Dendritic cell treated with granulocyte-macrophage colony-stimulating factor and Interleukin-4, amounts not matched to agents 40 ng/mL and 50 ng/mL, for 4 days (primary cell): ENCODE results near the gene STIM1.
"Not testable (repeated sequence)": the region's sequence is repeated elsewhere in the genome, so short reads cannot be mapped to it uniquely, and the experiment has no call there.

Experiments
- H3K27ac Mint-ChIP-seq: one replicate; pipeline ENCODE4 v1.8.0; 2022; ENCODE audit warnings: mild to moderate bottlenecking, mixed read lengths
- H3K27me3 Mint-ChIP-seq: one replicate; pipeline ENCODE4 v1.8.0; 2022; ENCODE audit warnings: mild to moderate bottlenecking, mixed read lengths
- H3K36me3 Mint-ChIP-seq: one replicate; pipeline ENCODE4 v1.8.0; 2022; ENCODE audit warnings: low read depth, mixed read lengths
- H3K4me1 Mint-ChIP-seq: one replicate; pipeline ENCODE4 v1.8.0; 2022; ENCODE audit warnings: low read depth, mixed read lengths
- H3K4me3 Mint-ChIP-seq: one replicate; pipeline ENCODE4 v1.8.0; 2022; ENCODE audit warnings: mild to moderate bottlenecking, moderate library complexity, mixed read lengths
- H3K9me3 Mint-ChIP-seq: one replicate; pipeline ENCODE4 v1.8.0; 2022; ENCODE audit warnings: mixed read lengths
- intact Hi-C: fragments of 100-400 bp; cut with micrococcal nuclease; formaldehyde crosslinking; loops from one replicate; pipeline ENCODE4 v1.15.0; 2022

The STIM1 gene

GRCh38 chr11:4103269-4103668, 247.8 kb downstream of the STIM1 start:
- Mint-ChIP-seq H3K27me3 (no peaks in the 10 kb centered on the region), H3K4me1 (peaks cover 16% of the 10 kb centered on the region), H3K4me3 (no peak overlapping the region), H3K27ac (no peak overlapping the region), H3K36me3 (peaks cover 53% of the 10 kb centered on the region), H3K9me3 (no peaks in the 10 kb centered on the region)
- intact Hi-C loops: no loop called here

DNA sequence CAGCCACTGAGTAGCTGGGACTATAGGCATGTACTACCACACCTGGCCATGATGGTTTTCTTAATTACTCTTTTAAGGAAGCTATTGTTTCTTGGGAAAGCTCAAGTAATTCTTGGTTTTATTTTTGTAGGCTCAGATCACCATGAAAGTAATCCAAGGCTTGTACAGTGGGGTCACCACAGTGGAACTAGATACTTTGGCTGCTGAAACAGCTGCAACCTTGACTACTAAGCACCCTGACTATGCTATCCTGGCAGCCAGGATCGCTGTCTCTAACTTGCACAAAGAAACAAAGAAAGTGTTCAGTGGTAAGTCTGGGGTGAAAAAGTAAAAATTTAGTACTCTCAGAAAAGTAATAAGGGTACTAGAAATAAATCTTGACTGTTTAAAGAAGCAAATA, 250.5 kb downstream of the STIM1 start:
- H3K4me3 Mint-ChIP-seq: no peak overlapping the region
- intact Hi-C loops: no loop called here
- H3K36me3 Mint-ChIP-seq: peaks cover 67% of the 10 kb centered on the region
- no peak overlapping the region for H3K27ac Mint-ChIP-seq
- peaks cover 8% of the 10 kb centered on the region for H3K4me1 Mint-ChIP-seq
- no peaks in the 10 kb centered on the region for H3K27me3 Mint-ChIP-seq
- H3K9me3 Mint-ChIP-seq: no peaks in the 10 kb centered on the region

- Mint-ChIP-seq H3K27me3 (no peaks in the 10 kb centered on the region), H3K27ac (no peak overlapping the region), H3K4me3 (no peak overlapping the region), H3K4me1 (no peaks in the 10 kb centered on the region), H3K9me3 (no peaks in the 10 kb centered on the region), H3K36me3 (peaks cover 81% of the 10 kb centered on the region)
- intact Hi-C loops: no loop called here
These were observed 256.4 kb downstream of the STIM1 start for GRCh38 chr11:4111834-4112233.

DNA sequence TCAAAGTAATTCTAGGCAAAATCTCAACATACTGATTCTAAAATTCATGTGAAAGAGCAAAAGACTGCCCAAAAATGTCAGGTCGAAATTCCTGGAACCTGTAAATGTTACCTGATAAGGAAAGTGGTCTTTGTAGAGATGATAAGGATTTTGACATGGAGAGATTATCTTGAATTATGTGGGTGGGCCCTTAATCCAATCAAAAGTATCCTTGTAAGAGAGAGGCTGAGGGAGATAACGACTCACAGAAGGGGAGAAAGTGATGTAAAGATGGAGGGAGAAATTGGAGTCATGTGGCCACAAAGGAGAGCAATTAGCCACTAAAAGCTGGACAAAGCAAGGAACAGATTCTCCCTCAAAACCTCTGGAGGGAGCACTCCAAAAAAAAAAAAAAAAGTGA, 259.7 kb downstream of the STIM1 start:
- H3K36me3 Mint-ChIP-seq: peaks cover 80% of the 10 kb centered on the region
- no peaks in the 10 kb centered on the region for H3K27me3 Mint-ChIP-seq
- H3K27ac Mint-ChIP-seq: no peak overlapping the region
- H3K4me3 Mint-ChIP-seq: no peak overlapping the region
- H3K9me3 Mint-ChIP-seq: no peaks in the 10 kb centered on the region
- intact Hi-C loops: no loop called here
- H3K4me1 Mint-ChIP-seq: no peaks in the 10 kb centered on the region

- Mint-ChIP-seq H3K4me3 (no peak overlapping the region), H3K27ac (no peak overlapping the region), H3K4me1 (no peaks in the 10 kb centered on the region), H3K27me3 (no peaks in the 10 kb centered on the region), H3K36me3 (peaks cover 81% of the 10 kb centered on the region), H3K9me3 (no peaks in the 10 kb centered on the region)
- intact Hi-C loops: no loop called here
These were observed 262.6 kb downstream of the STIM1 start for GRCh38 chr11:4118107-4118506.

DNA sequence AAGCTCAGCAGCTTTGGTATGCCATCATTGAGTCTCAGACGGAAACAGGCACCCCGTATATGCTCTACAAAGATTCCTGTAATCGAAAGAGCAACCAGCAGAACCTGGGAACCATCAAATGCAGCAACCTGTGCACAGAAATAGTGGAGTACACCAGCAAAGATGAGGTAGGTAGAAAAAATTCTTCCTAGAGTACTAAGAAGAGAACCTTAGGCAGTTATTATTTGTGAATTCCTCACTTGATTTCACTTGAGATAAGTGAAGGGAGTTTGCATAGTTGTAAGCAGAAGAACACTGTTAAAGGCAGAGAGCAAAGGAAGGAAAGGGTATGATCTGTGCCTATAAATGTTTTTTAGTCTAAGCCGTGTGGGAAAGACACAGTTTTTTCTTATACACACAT, 267.8 kb downstream of the STIM1 start:
- Mint-ChIP-seq H3K36me3 (peaks cover 86% of the 10 kb centered on the region), H3K27me3 (no peaks in the 10 kb centered on the region), H3K27ac (no peak overlapping the region)

DNA sequence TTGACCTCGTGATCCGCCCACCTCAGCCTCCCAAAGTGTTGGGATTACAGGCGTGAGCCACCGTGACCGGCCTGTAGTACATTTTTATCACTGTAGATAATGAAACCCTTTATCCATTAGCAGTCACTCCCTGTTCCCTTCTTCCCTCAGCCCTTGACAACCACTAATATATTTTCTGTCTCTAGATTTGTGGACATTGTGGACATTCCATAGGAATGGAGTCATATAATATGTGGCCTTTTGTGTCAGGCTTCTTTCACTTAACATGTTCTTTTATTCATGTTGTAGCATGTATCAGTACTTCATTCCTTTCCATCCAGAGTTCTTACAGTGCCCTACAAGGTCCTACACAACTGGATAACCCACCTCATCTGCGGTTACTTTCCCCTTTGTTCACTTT, 269.7 kb downstream of the STIM1 start:
- Mint-ChIP-seq H3K4me3 (no peak overlapping the region), H3K27me3 (no peaks in the 10 kb centered on the region), H3K9me3 (no peaks in the 10 kb centered on the region), H3K4me1 (no peaks in the 10 kb centered on the region), H3K36me3 (peaks cover 88% of the 10 kb centered on the region), H3K27ac (no peak overlapping the region)
- intact Hi-C loops: no loop called here

More for the DNA sequence above, 267.8 kb downstream of the STIM1 start:
- Mint-ChIP-seq H3K4me1 (no peaks in the 10 kb centered on the region), H3K4me3 (no peak overlapping the region), H3K9me3 (no peaks in the 10 kb centered on the region)
- intact Hi-C loops: no loop called here

DNA sequence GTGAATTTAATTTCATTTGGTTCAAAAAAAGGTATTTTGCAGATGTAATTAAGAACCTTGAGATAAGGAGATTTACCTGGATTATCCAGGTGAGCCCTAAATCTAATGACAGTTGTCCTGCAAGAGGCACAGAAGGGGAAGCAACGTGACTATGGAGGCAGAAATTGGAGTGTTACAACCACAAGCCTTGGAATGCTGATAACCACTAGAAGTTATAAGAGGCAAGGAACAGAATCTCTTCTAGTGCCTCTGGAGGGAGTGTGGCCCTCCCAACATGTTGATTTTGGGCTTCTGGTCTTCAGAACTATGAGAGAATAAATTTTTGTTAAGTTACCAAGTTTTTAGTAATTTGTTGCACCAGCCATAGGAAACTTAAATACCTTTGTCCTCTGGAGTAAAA, 271.9 kb downstream of the STIM1 start:
- no peaks in the 10 kb centered on the region for H3K4me1 Mint-ChIP-seq
- peaks cover 83% of the 10 kb centered on the region for H3K36me3 Mint-ChIP-seq
- no peak overlapping the region for H3K4me3 Mint-ChIP-seq
- intact Hi-C loops: no loop called here
- no peaks in the 10 kb centered on the region for H3K9me3 Mint-ChIP-seq
- no peak overlapping the region for H3K27ac Mint-ChIP-seq
- H3K27me3 Mint-ChIP-seq: no peaks in the 10 kb centered on the region

DNA sequence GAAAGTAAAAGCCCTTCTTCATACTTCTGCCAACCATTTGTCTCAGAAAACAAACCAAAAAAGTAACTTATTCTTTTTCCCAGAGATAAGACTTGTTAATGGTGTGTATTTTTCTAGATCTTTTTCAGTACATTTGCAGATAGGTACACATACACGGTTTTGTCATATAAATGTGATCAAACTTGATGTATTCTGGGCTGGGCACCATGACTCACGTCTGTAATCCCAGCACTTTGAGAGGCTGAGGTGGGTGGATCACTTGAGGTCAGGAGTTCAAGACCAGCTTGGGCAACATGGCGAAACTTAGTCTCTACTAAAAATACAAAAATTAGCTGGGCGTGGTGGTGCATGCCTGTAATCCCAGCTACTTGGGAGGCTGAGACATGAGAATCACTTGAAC, 274.8 kb downstream of the STIM1 start:
- H3K36me3 Mint-ChIP-seq: peaks cover 77% of the 10 kb centered on the region
- H3K4me3 Mint-ChIP-seq: not testable (repeated sequence)

GRCh38 chr11:4134806-4135205, 279.3 kb downstream of the STIM1 start:
- Mint-ChIP-seq H3K4me1 (no peaks in the 10 kb centered on the region), H3K27me3 (no peaks in the 10 kb centered on the region), H3K36me3 (peaks cover 71% of the 10 kb centered on the region), H3K4me3 (no peak overlapping the region), H3K9me3 (peaks cover 20% of the 10 kb centered on the region), H3K27ac (no peak overlapping the region)
- intact Hi-C loops: no loop called here

More for the DNA sequence above, 274.8 kb downstream of the STIM1 start:
- H3K27ac Mint-ChIP-seq, H3K27me3 Mint-ChIP-seq, intact Hi-C loops, H3K4me1 Mint-ChIP-seq, H3K9me3 Mint-ChIP-seq: not testable (repeated sequence)

GRCh38 chr11:4138497-4138896, 283.0 kb downstream of the STIM1 start:
- intact Hi-C loops: no loop called here
- H3K27ac Mint-ChIP-seq: no peak overlapping the region
- peaks cover 30% of the 10 kb centered on the region for H3K9me3 Mint-ChIP-seq
- peaks cover 72% of the 10 kb centered on the region for H3K36me3 Mint-ChIP-seq
- no peak overlapping the region for H3K4me3 Mint-ChIP-seq
- H3K27me3 Mint-ChIP-seq: no peaks in the 10 kb centered on the region
- H3K4me1 Mint-ChIP-seq: no peaks in the 10 kb centered on the region

DNA sequence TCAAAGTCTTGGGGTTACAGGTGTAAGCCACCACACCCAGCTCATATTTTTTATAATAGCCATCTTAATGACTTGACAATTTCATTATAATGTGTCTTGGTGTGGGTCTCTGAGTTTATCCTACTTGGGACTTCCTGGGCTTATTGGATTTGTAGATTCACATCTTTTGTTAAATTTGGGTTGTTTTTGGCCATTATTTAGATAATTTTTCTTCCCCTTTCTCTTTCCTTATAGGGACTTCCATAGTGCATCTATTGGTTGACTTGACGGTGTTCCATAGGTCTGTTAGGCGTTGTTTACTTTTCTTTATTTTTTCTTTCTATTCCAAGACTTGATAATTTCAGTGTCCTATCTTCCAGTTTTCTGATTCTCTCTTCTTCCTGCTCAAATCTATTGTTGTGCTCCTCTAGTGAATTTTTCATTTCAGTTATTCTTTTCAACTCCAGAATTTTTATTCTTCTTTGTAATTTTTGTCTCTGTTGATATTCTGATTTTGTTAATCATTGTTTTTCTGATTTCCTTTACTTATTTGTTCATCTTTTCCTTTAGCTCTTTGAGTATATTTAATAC, 284.7 kb downstream of the STIM1 start:
- no peaks in the 10 kb centered on the region for H3K27me3 Mint-ChIP-seq
- H3K36me3 Mint-ChIP-seq: peaks cover 55% of the 10 kb centered on the region
- H3K9me3 Mint-ChIP-seq: peaks cover 30% of the 10 kb centered on the region
- intact Hi-C loops: no loop called here
- no peaks in the 10 kb centered on the region for H3K4me1 Mint-ChIP-seq
- no peak overlapping the region for H3K27ac Mint-ChIP-seq
- H3K4me3 Mint-ChIP-seq: no peak overlapping the region
